Small intestine (tissue), 16 donors: Measurements from ENCODE around the gene RNU6-1. TPM values are rescaled to one million over a fixed set of nuclear protein-coding genes. Genes with fewer than 3 reads are reported as not detected.

Experiments used
- DNase-seq, 2 donors: peaks; one replicate each; pipeline versions ENCODE4 v3.0.0 to v3.0.0-alpha.2; 2013
- FAIRE-seq: peaks from 2 replicates; lab custom pipeline; 2012; peaks lifted over from hg19 to GRCh38; lab: Jason Lieb, UNC
- H3K27ac ChIP-seq, 3 donors: one replicate each; pipeline ENCODE4 v1.5.1; 2013; ENCODE audit warnings: low read length in 2 of 3, mild to moderate bottlenecking in 2 of 3, control low read depth in 1 of 3, inconsistent platforms in 1 of 3, low read depth in 1 of 3, moderate library complexity in 1 of 3
- H3K27me3 ChIP-seq, 3 donors: one replicate each; pipeline ENCODE4 v1.6.1; 2013; ENCODE audit warnings: low read length in 3 of 3, inconsistent platforms in 1 of 3; ENCODE audit not compliant: control insufficient read depth in 3 of 3, insufficient read depth in 3 of 3
- H3K36me3 ChIP-seq, 3 donors: one replicate each; pipeline ENCODE4 v1.6.1; 2013; ENCODE audit warnings: low read length in 3 of 3, inconsistent platforms in 1 of 3, low read depth in 1 of 3, mild to moderate bottlenecking in 1 of 3, moderate library complexity in 1 of 3; ENCODE audit not compliant: control insufficient read depth in 3 of 3, insufficient read depth in 2 of 3
- H3K4me1 ChIP-seq, 3 donors: one replicate each; pipeline ENCODE4 v1.6.1; 2013; ENCODE audit warnings: low read length in 2 of 3, inconsistent platforms in 1 of 3, low read depth in 1 of 3, mild to moderate bottlenecking in 1 of 3, moderate library complexity in 1 of 3; ENCODE audit not compliant: control insufficient read depth in 3 of 3, insufficient read depth in 2 of 3
- H3K4me3 ChIP-seq, 3 donors: one replicate each; pipeline ENCODE4 v1.5.1; 2013; ENCODE audit warnings: low read length in 3 of 3, control low read depth in 1 of 3, inconsistent platforms in 1 of 3, low read depth in 1 of 3, mild to moderate bottlenecking in 1 of 3, moderate library complexity in 1 of 3
- H3K9me3 ChIP-seq, 2 donors: one replicate each; pipeline ENCODE4 v1.6.1; 2013; ENCODE audit warnings: low read depth in 1 of 2, low read length in 1 of 2; ENCODE audit not compliant: control insufficient read depth in 2 of 2, insufficient read depth in 1 of 2
- WGBS, 3 donors: extraction: QIAGEN DNeasy Blood & Tissue Kit; methylation state at CpG; one replicate each; pipeline ENCODE4 v1.1.7; 2013; 5-methylcytosine and 5-hydroxymethylcytosine counted together
- long read RNA-seq, 10 donors: transcript quantifications; one replicate each; lab custom pipeline, GENCODE V29; 2026
- polyA plus RNA-seq, 4 donors: library from polyadenylated mRNA; stranded (reverse) in 3 of 4; unstranded in 1 of 4; fragments of 200-250 nt in 3 of 4; fragments of 120-200 nt in 1 of 4; gene quantifications; one replicate each; pipeline versions ENCODE4 v1.2.1 to v1.2.3, GENCODE V29; 2013
- donor health status: healthy with polysubstance abuse.
- donor health status: control.
- donor health status: control.
- donor health status: Bipolar disorder and iron deficiency.
- donor health status: healthy.

The RNU6-1 gene
- polyA plus RNA-seq: not detected
- long read RNA-seq, donor 1: 0 reads
- long read RNA-seq, donor 2: 0 reads
- long read RNA-seq, donor 3: 0 reads
- long read RNA-seq, donor 4: 0 reads
- long read RNA-seq, donor 5, partial matches to known transcripts: 0 of 1 reads
- long read RNA-seq, donor 5, other reads (novel, unspliced or antisense): 0 of 1 reads
- long read RNA-seq, donor 6: 0 reads
- long read RNA-seq, donor 7: 0 reads
- long read RNA-seq, donor 8: 0 reads
- long read RNA-seq, donor 9: 0 reads
- long read RNA-seq, donor 10: 0 reads

GRCh38 chr15:67839929-67840748 is at the start of gene RNU6-1:
RNU6-1 (minus strand) TSS chr15:67840045.
- peaks cover 0 to 26% (median 5%) of the 10 kb centered on the region in 3 donors for H3K27me3 ChIP-seq
- WGBS, 3 donors: 0 to 1% (median 0%) methylated on average over 62 of the region's 62 CpGs

GRCh38 chr15:67887776-67888175 is 47.9 kb upstream of the RNU6-1 start:
- Histone ChIP-seq H3K27me3 (no peaks in the 10 kb centered on the region), H3K4me3 (no peak overlapping the region), H3K9me3 (peaks cover 0 to 8% of the 10 kb centered on the region in 2 donors), H3K4me1 (peaks cover 0 to 21% (median 5%) of the 10 kb centered on the region in 3 donors), H3K36me3 (no peaks in the 10 kb centered on the region), H3K27ac (no peak overlapping the region)
- WGBS, 3 donors: 55 to 67% (median 63%) methylated on average over 2 of the region's 2 CpGs
- FAIRE-seq: no peak
- DNase-seq: peak in 1 of 2 donors; percentile 63

More at GRCh38 chr15:67839929-67840748, at the start of gene RNU6-1:
- Histone ChIP-seq H3K9me3 (no peaks in the 10 kb centered on the region), H3K27ac (peak within 1 kb of the TSS; percentile 75 to 99 (median 95)), H3K4me3 (peak within 1 kb of the TSS; percentile 77 to 96 (median 79)), H3K36me3 (no peaks in the 10 kb centered on the region), H3K4me1 (peaks cover 0 to 21% (median 7%) of the 10 kb centered on the region in 3 donors)
- FAIRE-seq: no peak
- DNase-seq: peak; percentile 91 to 96

GRCh38 chr15:67885861-67886260 is 46.0 kb upstream of the RNU6-1 start:
- Histone ChIP-seq H3K36me3 (no peaks in the 10 kb centered on the region), H3K9me3 (peaks cover 0 to 7% of the 10 kb centered on the region in 2 donors), H3K4me3 (no peak overlapping the region), H3K4me1 (peaks cover 0 to 21% (median 2%) of the 10 kb centered on the region in 3 donors), H3K27me3 (no peaks in the 10 kb centered on the region), H3K27ac (no peak overlapping the region)
- DNase-seq: no peak
- FAIRE-seq: no peak

GRCh38 chr15:67885175-67885523 is 45.3 kb upstream of the RNU6-1 start:
- Histone ChIP-seq H3K27ac (peak overlapping the region; percentile 95 to 97 (median 96)), H3K9me3 (peaks cover 0 to under 1% of the 10 kb centered on the region in 2 donors), H3K4me1 (peaks cover 0 to 21% (median 2%) of the 10 kb centered on the region in 3 donors), H3K4me3 (peak overlapping the region in 2 of 3 donors; percentile 42 to 47), H3K36me3 (no peaks in the 10 kb centered on the region), H3K27me3 (no peaks in the 10 kb centered on the region)
- DNase-seq (no peak), FAIRE-seq (no peak)
- 52 to 59% (median 58%) methylated on average over 7 of the region's 7 CpGs for WGBS, 3 donors

- FAIRE-seq (no peak), DNase-seq (peak; percentile 96 to 98)
- no peaks in the 10 kb centered on the region for H3K9me3 ChIP-seq
- peak overlapping the region; percentile 95 to 97 (median 96) for H3K27ac ChIP-seq
- no peaks in the 10 kb centered on the region for H3K36me3 ChIP-seq
- peak overlapping the region; percentile 42 to 47 (median 44) for H3K4me3 ChIP-seq
- no peaks in the 10 kb centered on the region for H3K27me3 ChIP-seq
- H3K4me1 ChIP-seq: peaks cover 0 to 21% (median 2%) of the 10 kb centered on the region in 3 donors
- 0 to 2% (median 2%) methylated on average over 44 to 48 of the region's 48 CpGs for WGBS, 3 donors
Observed at GRCh38 chr15:67884514-67885174, 44.8 kb upstream of the RNU6-1 start.

GRCh38 chr15:67884009-67884408 is 44.2 kb upstream of the RNU6-1 start:
- no peaks in the 10 kb centered on the region for H3K9me3 ChIP-seq

GRCh38 chr15:67883234-67883773 is 43.5 kb upstream of the RNU6-1 start:
- no peaks in the 10 kb centered on the region for H3K27me3 ChIP-seq
- H3K4me1 ChIP-seq: peaks cover 0 to 21% (median 2%) of the 10 kb centered on the region in 3 donors
- no peak overlapping the region for H3K4me3 ChIP-seq
- no peak for DNase-seq
- 75 to 78% (median 77%) methylated on average over 10 of the region's 10 CpGs for WGBS, 3 donors
- peak overlapping the region in 2 of 3 donors; percentile 24 to 46 for H3K27ac ChIP-seq
- no peaks in the 10 kb centered on the region for H3K36me3 ChIP-seq
- FAIRE-seq: no peak
- no peaks in the 10 kb centered on the region for H3K9me3 ChIP-seq

More at GRCh38 chr15:67884009-67884408, 44.2 kb upstream of the RNU6-1 start:
- H3K27ac ChIP-seq: peak overlapping the region; percentile 73 to 95 (median 76)
- FAIRE-seq: no peak
- DNase-seq: no peak
- WGBS, 3 donors: 55 to 67% (median 60%) methylated on average over 6 of the region's 6 CpGs
- H3K36me3 ChIP-seq: no peaks in the 10 kb centered on the region
- H3K4me1 ChIP-seq: peaks cover 0 to 21% (median 2%) of the 10 kb centered on the region in 3 donors
- peak overlapping the region in 2 of 3 donors; percentile 38 to 42 for H3K4me3 ChIP-seq
- no peaks in the 10 kb centered on the region for H3K27me3 ChIP-seq
